NB4 (cell line): ENCODE data around the gene GMDS.
A peak's percentile ranks its signal among the peaks of the same experiment; 100 is the strongest.

Experiments
- DNase-seq: peaks from one replicate; pipeline ENCODE4 v3.0.0; 2010; ENCODE audit warnings: low read depth
- H3K4me3 ChIP-seq: one replicate; pipeline ENCODE4 v1.5.1; 2011; ENCODE audit warnings: mild to moderate bottlenecking, low read depth, low read length, moderate library complexity
- MYC ChIP-seq: IDR thresholded peaks from 2 replicates; pipeline ENCODE4 v1.6.1; 2011; ENCODE audit warnings: low read depth, low read length
- POLR2A ChIP-seq: IDR thresholded peaks from 2 replicates; pipeline ENCODE4 v1.6.1; 2011; ENCODE audit warnings: mild to moderate bottlenecking; ENCODE audit not compliant: insufficient read length; ENCODE audit errors: extremely low read depth
- TF ChIP-seq, protein P1 (sequence below): IDR thresholded peaks from one replicate; pipeline ENCODE4 v1.5.1; 2012; ENCODE audit warnings: low read depth, low read length
- TF ChIP-seq, protein P2 (sequence below): IDR thresholded peaks from 2 replicates; pipeline ENCODE4 v1.6.1; 2011; ENCODE audit warnings: low read depth, low read length

Gene GMDS

DNA sequence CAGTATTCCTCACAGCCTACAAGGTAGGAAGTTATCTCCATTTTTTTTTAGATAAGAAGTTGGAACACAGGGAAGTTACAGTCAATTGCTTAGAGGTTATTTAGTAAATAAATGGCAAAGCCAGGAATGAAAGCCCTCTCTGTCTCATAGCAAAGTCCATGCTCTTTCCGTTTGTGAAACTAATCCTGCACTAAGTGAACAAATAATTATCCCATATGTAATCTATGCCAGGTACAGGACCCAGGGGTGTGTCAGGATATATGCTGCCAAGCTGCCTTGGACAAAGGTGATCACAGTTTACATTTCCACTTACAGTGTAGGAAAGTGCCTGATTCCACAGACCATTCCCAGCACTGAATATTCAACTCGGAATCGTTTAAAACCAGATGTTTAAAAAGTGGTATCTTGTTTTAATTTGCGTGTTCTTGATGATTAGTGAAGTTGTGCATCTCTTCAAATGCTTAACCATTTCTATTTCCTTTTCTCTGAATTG, 13.6 kb upstream of the GMDS start:
- no peak for DNase-seq
- TF ChIP-seq, protein P1, sequence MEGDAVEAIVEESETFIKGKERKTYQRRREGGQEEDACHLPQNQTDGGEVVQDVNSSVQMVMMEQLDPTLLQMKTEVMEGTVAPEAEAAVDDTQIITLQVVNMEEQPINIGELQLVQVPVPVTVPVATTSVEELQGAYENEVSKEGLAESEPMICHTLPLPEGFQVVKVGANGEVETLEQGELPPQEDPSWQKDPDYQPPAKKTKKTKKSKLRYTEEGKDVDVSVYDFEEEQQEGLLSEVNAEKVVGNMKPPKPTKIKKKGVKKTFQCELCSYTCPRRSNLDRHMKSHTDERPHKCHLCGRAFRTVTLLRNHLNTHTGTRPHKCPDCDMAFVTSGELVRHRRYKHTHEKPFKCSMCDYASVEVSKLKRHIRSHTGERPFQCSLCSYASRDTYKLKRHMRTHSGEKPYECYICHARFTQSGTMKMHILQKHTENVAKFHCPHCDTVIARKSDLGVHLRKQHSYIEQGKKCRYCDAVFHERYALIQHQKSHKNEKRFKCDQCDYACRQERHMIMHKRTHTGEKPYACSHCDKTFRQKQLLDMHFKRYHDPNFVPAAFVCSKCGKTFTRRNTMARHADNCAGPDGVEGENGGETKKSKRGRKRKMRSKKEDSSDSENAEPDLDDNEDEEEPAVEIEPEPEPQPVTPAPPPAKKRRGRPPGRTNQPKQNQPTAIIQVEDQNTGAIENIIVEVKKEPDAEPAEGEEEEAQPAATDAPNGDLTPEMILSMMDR, result no peak
- TF ChIP-seq, protein P2, sequence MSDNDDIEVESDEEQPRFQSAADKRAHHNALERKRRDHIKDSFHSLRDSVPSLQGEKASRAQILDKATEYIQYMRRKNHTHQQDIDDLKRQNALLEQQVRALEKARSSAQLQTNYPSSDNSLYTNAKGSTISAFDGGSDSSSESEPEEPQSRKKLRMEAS, result no peak
- TF ChIP-seq MYC, result no peak
- no peak for TF ChIP-seq POLR2A
- no peak overlapping the region for H3K4me3 ChIP-seq

DNA sequence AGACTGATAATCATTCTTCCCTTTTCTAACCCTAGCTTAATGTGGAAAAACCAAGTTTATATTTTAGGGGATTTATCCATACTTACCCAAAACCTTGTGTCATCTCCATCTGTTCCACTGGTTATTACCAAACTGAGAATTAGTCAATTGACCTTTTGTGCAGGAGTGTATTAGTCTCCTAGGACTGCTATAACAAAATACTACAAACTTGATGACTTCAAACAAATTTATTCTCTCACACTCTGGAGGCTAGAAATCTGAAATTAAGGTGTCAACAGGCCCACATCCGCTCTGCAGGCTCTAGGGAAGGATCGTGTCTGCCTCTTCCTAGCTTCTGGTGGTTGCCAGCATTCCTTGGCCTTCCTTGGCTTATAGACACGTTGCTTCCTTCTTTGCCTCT, 12.7 kb upstream of the GMDS start:
- no peak for DNase-seq
- H3K4me3 ChIP-seq, result no peak overlapping the region
- TF ChIP-seq, protein P2, result no peak
- TF ChIP-seq POLR2A (no peak), MYC (no peak)
- TF ChIP-seq, protein P1, result no peak

DNA sequence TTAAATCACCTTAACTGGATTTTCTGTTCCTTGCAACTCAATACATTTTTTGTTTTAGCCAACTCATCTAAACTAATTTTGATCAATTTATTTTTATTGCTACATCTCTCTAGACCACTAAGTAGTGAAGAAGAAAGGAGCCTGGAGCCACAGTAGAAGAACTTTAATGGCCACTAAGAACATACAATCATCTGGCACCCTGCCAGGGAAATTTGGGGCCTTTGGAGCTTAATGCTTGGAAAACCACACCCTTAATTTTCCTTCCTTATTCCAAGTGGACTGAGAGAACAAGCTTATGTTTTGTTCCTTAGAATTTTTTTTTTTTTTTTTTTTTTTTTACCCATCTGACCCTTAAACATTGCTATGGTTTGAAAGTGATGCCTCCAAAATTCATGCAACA, 12.0 kb upstream of the GMDS start:
- DNase-seq, result no peak
- TF ChIP-seq, protein P1, result no peak
- TF ChIP-seq POLR2A, result no peak
- TF ChIP-seq, protein P2, result no peak
- no peak for TF ChIP-seq MYC
- H3K4me3 ChIP-seq, result no peak overlapping the region

DNA sequence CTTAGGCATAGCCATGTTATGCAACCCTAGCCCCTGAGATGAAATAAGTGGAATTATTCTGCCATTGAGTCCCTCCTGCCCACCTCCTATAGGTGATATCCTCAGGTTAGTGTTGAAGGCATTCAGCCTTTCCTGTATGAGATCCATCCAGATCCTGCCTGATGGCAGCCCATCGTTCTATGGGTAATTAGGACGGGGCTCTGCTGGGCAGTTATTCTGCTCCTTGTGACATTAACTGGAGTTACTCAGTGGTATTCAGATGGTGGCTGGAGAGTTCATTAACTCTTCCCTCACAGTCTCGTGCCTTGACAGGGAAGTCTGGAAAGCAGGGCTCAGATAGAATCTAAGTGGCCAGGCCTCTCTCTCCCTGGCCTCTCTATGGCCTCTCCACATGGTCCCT, 9.3 kb upstream of the GMDS start:
- TF ChIP-seq, protein P1, result no peak
- TF ChIP-seq, protein P2, result no peak
- TF ChIP-seq POLR2A, result no peak
- no peak for TF ChIP-seq MYC
- DNase-seq, result no peak
- H3K4me3 ChIP-seq, result no peak overlapping the region

DNA sequence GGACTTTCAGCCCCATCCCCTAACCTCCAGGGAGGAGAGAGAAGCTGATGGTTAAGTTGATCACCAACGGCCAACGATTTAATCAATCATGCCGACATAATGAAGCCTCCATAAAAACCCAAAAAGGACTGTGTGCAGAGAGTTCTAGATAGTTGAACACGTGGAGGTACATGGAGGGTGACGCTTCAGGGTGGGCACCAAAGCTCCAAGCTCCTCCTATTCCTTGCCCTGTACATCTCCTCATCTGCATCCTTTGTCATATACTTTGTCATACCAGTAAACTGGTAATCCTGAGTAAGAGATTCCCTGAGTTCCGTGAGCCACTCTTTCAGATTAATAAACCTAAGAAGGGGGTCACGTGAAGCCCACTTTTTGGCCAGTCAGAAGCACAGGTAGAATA, 3.7 kb upstream of the GMDS start:
- no peak overlapping the region for H3K4me3 ChIP-seq
- TF ChIP-seq, protein P1, result no peak
- no peak for DNase-seq

DNA sequence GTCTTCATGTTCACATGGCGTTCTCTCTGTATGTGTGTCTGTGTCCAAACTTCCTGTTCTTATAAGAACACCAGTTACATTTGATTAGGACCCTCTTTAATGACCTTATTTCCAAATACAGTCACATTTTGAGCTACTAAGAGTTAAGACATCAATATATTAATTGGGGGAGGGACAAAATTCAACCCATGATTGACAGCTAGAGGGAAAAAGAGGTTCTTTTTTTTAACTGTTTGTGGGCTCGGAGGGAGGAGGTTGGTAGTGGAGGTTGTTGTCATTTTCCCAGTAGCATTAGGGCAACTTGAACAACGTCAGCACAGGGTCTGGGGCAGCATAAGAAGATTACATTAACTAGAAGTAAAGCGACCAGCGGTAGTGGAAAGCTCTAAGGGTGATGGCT, 2.3 kb upstream of the GMDS start:
- DNase-seq, result peak; percentile 14
- H3K4me3 ChIP-seq, result no peak overlapping the region
- TF ChIP-seq MYC, result no peak
- TF ChIP-seq, protein P1, result no peak
- TF ChIP-seq POLR2A, result no peak
